ENCODE results near the gene VPS72.

VPS72 gene

DNA sequence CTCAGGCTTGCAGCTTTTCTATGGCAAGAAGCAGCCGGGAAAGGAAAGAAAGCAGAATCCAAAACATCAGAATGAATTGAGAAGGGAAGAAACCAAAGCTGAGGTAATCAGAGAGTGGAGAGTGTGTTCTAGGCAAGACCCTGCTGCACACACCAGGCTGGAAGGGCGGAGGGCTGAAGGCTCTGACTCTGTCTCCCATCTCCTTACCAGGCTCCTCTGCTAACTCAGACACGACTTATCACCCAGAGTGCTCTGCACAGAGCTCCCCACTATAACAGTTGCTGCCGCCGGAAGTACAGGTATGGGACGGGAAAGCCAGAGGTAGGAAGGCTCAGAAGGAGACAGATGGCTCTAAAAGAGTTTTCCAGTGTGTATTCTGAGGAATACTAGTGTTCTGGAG is 22.9 kb downstream of the VPS72 start:
- H3K4me1 ChIP-seq (ENCODE audit: insufficient read depth, poor library complexity, severe bottlenecking), result peaks cover 6% of the 10 kb centered on the region
- peaks cover 19% of the 10 kb centered on the region for H3K36me3 ChIP-seq (ENCODE audit: low read depth)
- H3K4me3 ChIP-seq (ENCODE audit: severe bottlenecking), result peak overlapping the region; percentile 61
- TF ChIP-seq, protein P1, sequence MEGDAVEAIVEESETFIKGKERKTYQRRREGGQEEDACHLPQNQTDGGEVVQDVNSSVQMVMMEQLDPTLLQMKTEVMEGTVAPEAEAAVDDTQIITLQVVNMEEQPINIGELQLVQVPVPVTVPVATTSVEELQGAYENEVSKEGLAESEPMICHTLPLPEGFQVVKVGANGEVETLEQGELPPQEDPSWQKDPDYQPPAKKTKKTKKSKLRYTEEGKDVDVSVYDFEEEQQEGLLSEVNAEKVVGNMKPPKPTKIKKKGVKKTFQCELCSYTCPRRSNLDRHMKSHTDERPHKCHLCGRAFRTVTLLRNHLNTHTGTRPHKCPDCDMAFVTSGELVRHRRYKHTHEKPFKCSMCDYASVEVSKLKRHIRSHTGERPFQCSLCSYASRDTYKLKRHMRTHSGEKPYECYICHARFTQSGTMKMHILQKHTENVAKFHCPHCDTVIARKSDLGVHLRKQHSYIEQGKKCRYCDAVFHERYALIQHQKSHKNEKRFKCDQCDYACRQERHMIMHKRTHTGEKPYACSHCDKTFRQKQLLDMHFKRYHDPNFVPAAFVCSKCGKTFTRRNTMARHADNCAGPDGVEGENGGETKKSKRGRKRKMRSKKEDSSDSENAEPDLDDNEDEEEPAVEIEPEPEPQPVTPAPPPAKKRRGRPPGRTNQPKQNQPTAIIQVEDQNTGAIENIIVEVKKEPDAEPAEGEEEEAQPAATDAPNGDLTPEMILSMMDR (IDR thresholded peaks at IDR 0.05; ENCODE audit: poor library complexity, severe bottlenecking), result no peak
- ATAC-seq (ENCODE audit: low read depth) (no peak), DNase-seq (ENCODE audit: low spot score) (no peak)
- H3K27ac ChIP-seq (ENCODE audit: poor library complexity, severe bottlenecking), result no peak overlapping the region
- no peaks in the 10 kb centered on the region for H3K27me3 ChIP-seq (ENCODE audit: insufficient read depth, poor library complexity, severe bottlenecking)
- no peaks in the 10 kb centered on the region for H3K9me3 ChIP-seq (ENCODE audit: severe bottlenecking)

DNA sequence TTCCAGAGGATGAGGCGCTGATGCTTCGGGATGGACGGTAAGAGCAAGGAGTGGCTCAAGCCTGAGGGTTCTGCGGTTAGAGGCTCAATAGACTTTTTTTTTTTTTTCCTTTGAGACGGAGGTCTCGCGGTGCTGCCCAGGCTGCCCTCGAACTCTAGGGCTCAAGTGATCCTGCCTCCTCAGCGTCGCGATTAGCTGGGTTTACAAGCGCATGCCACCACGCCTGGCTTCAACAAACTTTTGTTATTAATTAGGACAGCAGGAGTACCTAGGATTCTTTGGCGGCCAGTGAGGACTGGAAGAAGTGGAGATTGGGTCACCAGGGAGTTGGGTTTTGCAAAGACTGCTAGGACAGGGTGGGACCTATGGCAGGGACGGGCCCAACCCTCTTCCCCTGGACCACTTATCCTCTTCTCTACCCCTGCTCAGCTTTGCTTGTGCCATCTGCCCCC is 23.5 kb downstream of the VPS72 start:
- ATAC-seq (ENCODE audit: low read depth) (peak; percentile 39; the same call in 2 of the 3 replicates), DNase-seq (ENCODE audit: low spot score) (no peak)
- H3K4me3 ChIP-seq (ENCODE audit: severe bottlenecking), result peak overlapping the region; percentile 61
- no peaks in the 10 kb centered on the region for H3K27me3 ChIP-seq (ENCODE audit: insufficient read depth, poor library complexity, severe bottlenecking)
- H3K9me3 ChIP-seq (ENCODE audit: severe bottlenecking), result no peaks in the 10 kb centered on the region
- H3K36me3 ChIP-seq (ENCODE audit: low read depth), result peaks cover 23% of the 10 kb centered on the region
- peak overlapping the region; percentile 53 for H3K27ac ChIP-seq (ENCODE audit: poor library complexity, severe bottlenecking)
- TF ChIP-seq, protein P1 (IDR thresholded peaks at IDR 0.05; ENCODE audit: poor library complexity, severe bottlenecking), result no peak
- peaks cover 6% of the 10 kb centered on the region for H3K4me1 ChIP-seq (ENCODE audit: insufficient read depth, poor library complexity, severe bottlenecking)

DNA sequence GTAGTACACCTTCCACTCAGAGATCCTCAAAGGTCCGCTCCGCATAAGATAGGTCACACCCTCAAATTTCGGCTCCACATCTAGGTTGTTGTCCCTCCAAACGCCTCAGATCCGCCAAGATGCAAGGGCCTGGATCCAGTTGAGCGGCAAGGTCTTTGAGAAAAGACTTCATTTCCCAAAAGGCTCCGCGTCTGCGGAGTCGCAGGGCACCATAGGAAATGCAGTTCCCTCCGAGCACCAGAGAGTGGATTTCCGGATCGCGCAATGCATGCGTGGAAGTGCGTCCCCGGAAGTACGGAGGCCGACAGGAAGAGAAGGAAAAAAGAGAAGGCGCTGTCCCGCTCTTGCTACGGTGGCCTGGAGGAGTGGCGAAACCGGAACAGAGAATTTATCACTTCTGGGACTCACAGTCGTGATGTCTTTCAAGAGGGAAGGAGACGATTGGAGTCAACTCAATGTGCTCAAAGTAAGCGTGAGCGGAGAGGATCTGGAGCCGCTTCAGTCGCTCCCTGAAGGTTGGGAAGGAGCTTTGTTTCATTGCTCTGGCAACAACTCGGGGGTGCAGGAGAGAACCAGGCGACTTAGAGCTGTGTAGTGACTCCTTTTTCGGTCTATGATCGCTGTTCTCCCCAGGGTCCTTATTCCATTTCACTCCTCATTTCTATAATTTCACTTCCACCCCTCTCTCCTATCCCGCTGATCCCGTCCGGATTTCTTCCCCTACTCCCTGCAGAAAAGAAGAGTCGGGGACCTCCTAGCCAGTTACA is 24.1 kb downstream of the VPS72 start, which contains the start of the genes LYSMD1 and SCNM1:
Gene LYSMD1, minus strand, starts transcription at position 165 of the 767 bp plus-strand sequence. CDS start 644 bp downstream, outside the sequence.
Gene SCNM1, plus strand, starts transcription at position 407 of the 767 bp plus-strand sequence. Its CDS starts 9 bp downstream, at position 416.
- no peaks in the 10 kb centered on the region for H3K27me3 ChIP-seq (ENCODE audit: insufficient read depth, poor library complexity, severe bottlenecking)
- peak within 1 kb of the TSS; percentile 53 for H3K27ac ChIP-seq (ENCODE audit: poor library complexity, severe bottlenecking)
- DNase-seq (ENCODE audit: low spot score) (peak; percentile 95), ATAC-seq (ENCODE audit: low read depth) (peak; percentile 90)
- no peaks in the 10 kb centered on the region for H3K9me3 ChIP-seq (ENCODE audit: severe bottlenecking)
- H3K4me3 ChIP-seq (ENCODE audit: severe bottlenecking), result peak within 1 kb of the TSS; percentile 61
- peaks cover 6% of the 10 kb centered on the region for H3K4me1 ChIP-seq (ENCODE audit: insufficient read depth, poor library complexity, severe bottlenecking)
- TF ChIP-seq, protein P1 (IDR thresholded peaks at IDR 0.05; ENCODE audit: poor library complexity, severe bottlenecking), result no peak
- peaks cover 24% of the 10 kb centered on the region for H3K36me3 ChIP-seq (ENCODE audit: low read depth)

DNA sequence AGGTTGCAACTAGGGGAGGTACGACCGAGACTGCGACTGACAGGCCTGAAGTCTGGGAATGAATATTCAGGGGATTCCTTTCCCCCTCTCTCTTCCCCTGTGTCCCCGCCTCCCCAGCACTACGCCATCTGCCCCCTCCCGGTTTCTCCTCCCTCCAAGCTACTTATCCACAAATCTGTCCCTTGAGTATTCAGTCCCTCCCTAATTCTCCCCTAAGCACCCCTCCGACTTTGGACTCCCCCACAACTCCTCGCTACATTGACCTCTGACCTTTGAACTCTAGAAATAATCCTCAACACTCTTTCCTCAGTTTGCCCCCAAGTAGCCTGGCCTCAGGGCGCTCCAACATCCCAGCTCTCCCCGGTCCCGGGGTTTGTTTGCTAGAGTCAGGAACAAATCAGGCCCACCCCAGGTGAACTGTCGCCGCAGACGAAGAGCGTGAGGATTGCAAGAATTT is 24.7 kb downstream of the VPS72 start:
- TF ChIP-seq, protein P1 (IDR thresholded peaks at IDR 0.05; ENCODE audit: poor library complexity, severe bottlenecking), result no peak
- peaks cover 24% of the 10 kb centered on the region for H3K36me3 ChIP-seq (ENCODE audit: low read depth)
- no peaks in the 10 kb centered on the region for H3K27me3 ChIP-seq (ENCODE audit: insufficient read depth, poor library complexity, severe bottlenecking)
- peak overlapping the region; percentile 53 for H3K27ac ChIP-seq (ENCODE audit: poor library complexity, severe bottlenecking)
- H3K4me3 ChIP-seq (ENCODE audit: severe bottlenecking), result peak overlapping the region; percentile 61
- ATAC-seq (ENCODE audit: low read depth) (no peak; the same call in 1 of the 3 replicates), DNase-seq (ENCODE audit: low spot score) (no peak)
- peaks cover 6% of the 10 kb centered on the region for H3K4me1 ChIP-seq (ENCODE audit: insufficient read depth, poor library complexity, severe bottlenecking)
- no peaks in the 10 kb centered on the region for H3K9me3 ChIP-seq (ENCODE audit: severe bottlenecking)

Data from RWPE2 (cell line).